Natural killer cell treated with Interleukin-12 subunit alpha and Interleukin-12 subunit beta and Interleukin-15 and Interleukin-18, amount 100 ng/mL, for 72 hours (primary cell): Measurements from ENCODE around the gene HYAL4. TPM values are rescaled to one million over a fixed set of nuclear protein-coding genes. Genes with fewer than 3 reads are reported as not detected.
A peak's percentile ranks its signal among the peaks of the same experiment; 100 is the strongest.
"Not testable (repeated sequence)": the region's sequence is repeated elsewhere in the genome, so short reads cannot be mapped to it uniquely, and the experiment has no call there.

ENCODE experiments used
- ATAC-seq, 2 donors: fragments of 150-1000 bp; cut with Tn5 transposase in 1 of 2; sonication (Bioruptor Pico), chemical (Tn5 transposase) in 1 of 2; 2 replicates each; pipeline ENCODE4 v1.10.0; 2021
- DNase-seq: peaks from one replicate; pipeline ENCODE4 v3.0.0; 2022; ENCODE audit warnings: low spot score
- H3K27ac Mint-ChIP-seq, 2 donors: 1 replicate in 1 of 2; 2 replicates in 1 of 2; pipeline ENCODE4 v1.8.0; 2022; ENCODE audit warnings: mixed read lengths in 2 of 2, mild to moderate bottlenecking in 1 of 2, moderate library complexity in 1 of 2
- H3K27me3 Mint-ChIP-seq, 2 donors: 1 replicate in 1 of 2; 2 replicates in 1 of 2; pipeline ENCODE4 v1.8.0; 2022; ENCODE audit warnings: mixed read lengths in 2 of 2
- H3K36me3 Mint-ChIP-seq: one replicate; pipeline ENCODE4 v1.8.0; 2022; ENCODE audit warnings: mixed read lengths
- H3K4me1 Mint-ChIP-seq, 2 donors: 1 replicate in 1 of 2; 2 replicates in 1 of 2; pipeline ENCODE4 v1.8.0; 2022; ENCODE audit warnings: low read depth in 2 of 2, mixed read lengths in 2 of 2, mild to moderate bottlenecking in 1 of 2
- H3K4me3 Mint-ChIP-seq: one replicate; pipeline ENCODE4 v1.8.0; 2022; ENCODE audit warnings: mixed read lengths
- H3K9me3 Mint-ChIP-seq: 2 replicates; pipeline ENCODE4 v1.8.0; 2022; ENCODE audit warnings: mixed read lengths
- total RNA-seq, 2 donors: library from RNA; stranded (reverse); gene quantifications; one replicate each; pipeline ENCODE4 v1.2.3, GENCODE V29; 2022

Gene HYAL4
- total RNA-seq, 2 donors from 2014 or later, result not detected

- H3K4me3 Mint-ChIP-seq, result peak overlapping the region; percentile 51
- H3K27me3 Mint-ChIP-seq, result peaks cover 26 to 41% of the 10 kb centered on the region in 2 donors
- H3K4me1 Mint-ChIP-seq, result peaks cover 6 to 9% of the 10 kb centered on the region in 2 donors
- H3K9me3 Mint-ChIP-seq, result no peaks in the 10 kb centered on the region
- ATAC-seq (peak; percentile 52 to 74), DNase-seq (no peak)
- no peaks in the 10 kb centered on the region for H3K36me3 Mint-ChIP-seq
- peak overlapping the region in 1 of 2 donors; percentile 41 for H3K27ac Mint-ChIP-seq
Measured at GRCh38 chr7:123823898-123824753, 20.8 kb upstream of the HYAL4 start.

- no peaks in the 10 kb centered on the region for H3K36me3 Mint-ChIP-seq
- H3K27ac Mint-ChIP-seq, result peak overlapping the region in 1 of 2 donors; percentile 41
- DNase-seq, result no peak
- H3K4me3 Mint-ChIP-seq, result peak overlapping the region; percentile 51
- H3K4me1 Mint-ChIP-seq, result peaks cover 6 to 9% of the 10 kb centered on the region in 2 donors
- ATAC-seq, result no peak
- H3K27me3 Mint-ChIP-seq, result peaks cover 26 to 39% of the 10 kb centered on the region in 2 donors
- no peaks in the 10 kb centered on the region for H3K9me3 Mint-ChIP-seq
Measured at GRCh38 chr7:123824754-123825067, 20.3 kb upstream of the HYAL4 start.

- no peak overlapping the region for H3K27ac Mint-ChIP-seq
Measured at GRCh38 chr7:123828805-123829204, 16.2 kb upstream of the HYAL4 start.

GRCh38 chr7:123836656-123837055 is 8.3 kb upstream of the HYAL4 start:
- DNase-seq (no peak), ATAC-seq (no peak)
- Mint-ChIP-seq H3K4me1 (no peaks in the 10 kb centered on the region), H3K36me3 (no peaks in the 10 kb centered on the region), H3K4me3 (no peak overlapping the region), H3K27me3 (peaks cover 6 to 28% of the 10 kb centered on the region in 2 donors), H3K27ac (no peak overlapping the region), H3K9me3 (peaks cover 4% of the 10 kb centered on the region)

More at GRCh38 chr7:123828805-123829204, 16.2 kb upstream of the HYAL4 start:
- Mint-ChIP-seq H3K27me3 (peaks cover 23 to 46% of the 10 kb centered on the region in 2 donors), H3K36me3 (no peaks in the 10 kb centered on the region), H3K4me3 (no peak overlapping the region), H3K4me1 (peaks cover 6 to 9% of the 10 kb centered on the region in 2 donors), H3K9me3 (no peaks in the 10 kb centered on the region)
- DNase-seq, result no peak
- ATAC-seq, result no peak

GRCh38 chr7:123839106-123839505 is 5.9 kb upstream of the HYAL4 start:
- not testable (repeated sequence) for H3K4me1 Mint-ChIP-seq, H3K4me3 Mint-ChIP-seq, H3K27ac Mint-ChIP-seq, ATAC-seq, H3K36me3 Mint-ChIP-seq, DNase-seq, H3K9me3 Mint-ChIP-seq
- H3K27me3 Mint-ChIP-seq, result peaks cover 6 to 31% of the 10 kb centered on the region in 2 donors

GRCh38 chr7:123844142-123844541 is 827 bp upstream of the HYAL4 start:
- not testable (repeated sequence) for H3K9me3 Mint-ChIP-seq, H3K27ac Mint-ChIP-seq, H3K4me1 Mint-ChIP-seq, DNase-seq, H3K4me3 Mint-ChIP-seq, ATAC-seq, H3K36me3 Mint-ChIP-seq
- peaks cover under 1 to 17% of the 10 kb centered on the region in 2 donors for H3K27me3 Mint-ChIP-seq

- ATAC-seq (no peak), DNase-seq (no peak)
- H3K4me3 Mint-ChIP-seq, result no peak overlapping the region
- H3K4me1 Mint-ChIP-seq, result no peaks in the 10 kb centered on the region
- no peaks in the 10 kb centered on the region for H3K36me3 Mint-ChIP-seq
- peaks cover 2 to 17% of the 10 kb centered on the region in 2 donors for H3K27me3 Mint-ChIP-seq
- no peak overlapping the region for H3K27ac Mint-ChIP-seq
- peaks cover 4% of the 10 kb centered on the region for H3K9me3 Mint-ChIP-seq
Measured at GRCh38 chr7:123845823-123846216, 851 bp downstream of the HYAL4 start.

- H3K27me3 Mint-ChIP-seq, result peaks cover 2 to 17% of the 10 kb centered on the region in 2 donors
- H3K27ac Mint-ChIP-seq, result no peak overlapping the region
- peak in 1 of 2 donors; percentile 43 for ATAC-seq
- no peaks in the 10 kb centered on the region for H3K4me1 Mint-ChIP-seq
- H3K9me3 Mint-ChIP-seq, result peaks cover 3% of the 10 kb centered on the region
- H3K4me3 Mint-ChIP-seq, result no peak overlapping the region
- no peaks in the 10 kb centered on the region for H3K36me3 Mint-ChIP-seq
- no peak for DNase-seq
Measured at GRCh38 chr7:123846217-123846891, 1.4 kb downstream of the HYAL4 start.

- Mint-ChIP-seq H3K27ac (no peak overlapping the region), H3K4me1 (no peaks in the 10 kb centered on the region), H3K27me3 (peaks cover 2 to 11% of the 10 kb centered on the region in 2 donors), H3K36me3 (no peaks in the 10 kb centered on the region), H3K4me3 (no peak overlapping the region), H3K9me3 (no peaks in the 10 kb centered on the region)
- ATAC-seq, result no peak
- no peak for DNase-seq
Measured at GRCh38 chr7:123847868-123848267, 2.9 kb downstream of the HYAL4 start.

GRCh38 chr7:123849855-123850254 is 4.9 kb downstream of the HYAL4 start:
- Mint-ChIP-seq H3K27ac (no peak overlapping the region), H3K36me3 (no peaks in the 10 kb centered on the region)

GRCh38 chr7:123851404-123851803 is 6.4 kb downstream of the HYAL4 start:
- not testable (repeated sequence) for H3K4me3 Mint-ChIP-seq, H3K27ac Mint-ChIP-seq, H3K4me1 Mint-ChIP-seq, H3K36me3 Mint-ChIP-seq, ATAC-seq, H3K9me3 Mint-ChIP-seq, DNase-seq
- peaks cover 11 to 20% of the 10 kb centered on the region in 2 donors for H3K27me3 Mint-ChIP-seq

More at GRCh38 chr7:123849855-123850254, 4.9 kb downstream of the HYAL4 start:
- no peak for DNase-seq
- ATAC-seq, result no peak
- Mint-ChIP-seq H3K27me3 (peaks cover 9 to 12% of the 10 kb centered on the region in 2 donors), H3K9me3 (peaks cover 7% of the 10 kb centered on the region), H3K4me1 (no peaks in the 10 kb centered on the region), H3K4me3 (no peak overlapping the region)

- not testable (repeated sequence) for H3K9me3 Mint-ChIP-seq, H3K4me3 Mint-ChIP-seq, H3K4me1 Mint-ChIP-seq, H3K36me3 Mint-ChIP-seq, DNase-seq, ATAC-seq, H3K27ac Mint-ChIP-seq
- peaks cover 12 to 37% of the 10 kb centered on the region in 2 donors for H3K27me3 Mint-ChIP-seq
Measured at GRCh38 chr7:123854291-123854690, 9.3 kb downstream of the HYAL4 start.

GRCh38 chr7:123856428-123856827 is 11.5 kb downstream of the HYAL4 start:
- not testable (repeated sequence) for DNase-seq, H3K36me3 Mint-ChIP-seq, H3K9me3 Mint-ChIP-seq, H3K4me3 Mint-ChIP-seq, H3K4me1 Mint-ChIP-seq, H3K27ac Mint-ChIP-seq, ATAC-seq
- peaks cover 17 to 44% of the 10 kb centered on the region in 2 donors for H3K27me3 Mint-ChIP-seq

GRCh38 chr7:123860848-123861247 is 15.9 kb downstream of the HYAL4 start:
- Mint-ChIP-seq H3K4me1 (no peaks in the 10 kb centered on the region), H3K36me3 (peaks cover 3% of the 10 kb centered on the region), H3K27ac (no peak overlapping the region), H3K27me3 (peaks cover 17 to 33% of the 10 kb centered on the region in 2 donors), H3K4me3 (no peak overlapping the region), H3K9me3 (no peaks in the 10 kb centered on the region)
- no peak for ATAC-seq
- no peak for DNase-seq
